ENCODE measurements around the gene BTBD9. TPM values are rescaled to one million over a fixed set of nuclear protein-coding genes. Genes with fewer than 3 reads are reported as not detected.

The BTBD9 gene
- total RNA-seq, 6 experiments from 2014 or later = 11.0 to 12.7 (median 12.5) TPM

- no peak for DNase-seq
- Mint-ChIP-seq H3K27me3 (ENCODE audit: insufficient read depth) (no peaks in the 10 kb centered on the region), H3K27ac (no peak overlapping the region), H3K36me3 (ENCODE audit: low read depth) (no peaks in the 10 kb centered on the region), H3K9me3 (no peaks in the 10 kb centered on the region), H3K4me3 (no peak overlapping the region), H3K4me1 (ENCODE audit: low read depth) (no peaks in the 10 kb centered on the region)
- TF ChIP-seq CTCF (IDR thresholded peaks at IDR 0.05) = no peak
Observed at GRCh38 chr6:38480036-38480435, 159.7 kb downstream of the BTBD9 start.

GRCh38 chr6:38479331-38479730 lies 160.4 kb downstream of the BTBD9 start:
- no peak overlapping the region for H3K27ac Mint-ChIP-seq

GRCh38 chr6:38477680-38478260 lies 162.0 kb downstream of the BTBD9 start:
- H3K4me3 Mint-ChIP-seq = no peak overlapping the region
- no peak for TF ChIP-seq CTCF (IDR thresholded peaks at IDR 0.05)
- no peaks in the 10 kb centered on the region for H3K9me3 Mint-ChIP-seq
- DNase-seq = no peak
- no peaks in the 10 kb centered on the region for H3K27me3 Mint-ChIP-seq (ENCODE audit: insufficient read depth)
- H3K4me1 Mint-ChIP-seq (ENCODE audit: low read depth) = no peaks in the 10 kb centered on the region
- peaks cover 14% of the 10 kb centered on the region; the same call in 1 of the 2 replicates for H3K36me3 Mint-ChIP-seq (ENCODE audit: low read depth)
- no peak overlapping the region for H3K27ac Mint-ChIP-seq

More at GRCh38 chr6:38479331-38479730, 160.4 kb downstream of the BTBD9 start:
- H3K4me1 Mint-ChIP-seq (ENCODE audit: low read depth) = no peaks in the 10 kb centered on the region
- no peak for DNase-seq
- no peaks in the 10 kb centered on the region for H3K9me3 Mint-ChIP-seq
- no peaks in the 10 kb centered on the region for H3K36me3 Mint-ChIP-seq (ENCODE audit: low read depth)
- H3K4me3 Mint-ChIP-seq = no peak overlapping the region
- TF ChIP-seq CTCF (IDR thresholded peaks at IDR 0.05) = no peak
- H3K27me3 Mint-ChIP-seq (ENCODE audit: insufficient read depth) = no peaks in the 10 kb centered on the region

GRCh38 chr6:38476888-38477287 lies 162.8 kb downstream of the BTBD9 start:
- no peak overlapping the region for H3K4me3 Mint-ChIP-seq
- no peak overlapping the region for H3K27ac Mint-ChIP-seq

GRCh38 chr6:38476141-38476540 lies 163.6 kb downstream of the BTBD9 start:
- H3K27me3 Mint-ChIP-seq (ENCODE audit: insufficient read depth) = no peaks in the 10 kb centered on the region
- H3K9me3 Mint-ChIP-seq = no peaks in the 10 kb centered on the region
- peaks cover 14% of the 10 kb centered on the region; the same call in 1 of the 2 replicates for H3K36me3 Mint-ChIP-seq (ENCODE audit: low read depth)
- H3K4me3 Mint-ChIP-seq = no peak overlapping the region
- DNase-seq = no peak
- TF ChIP-seq CTCF (IDR thresholded peaks at IDR 0.05) = no peak
- H3K4me1 Mint-ChIP-seq (ENCODE audit: low read depth) = no peaks in the 10 kb centered on the region
- no peak overlapping the region for H3K27ac Mint-ChIP-seq

More at GRCh38 chr6:38476888-38477287, 162.8 kb downstream of the BTBD9 start:
- no peak for DNase-seq
- Mint-ChIP-seq H3K9me3 (no peaks in the 10 kb centered on the region), H3K4me1 (ENCODE audit: low read depth) (no peaks in the 10 kb centered on the region), H3K36me3 (ENCODE audit: low read depth) (peaks cover 14% of the 10 kb centered on the region; the same call in 1 of the 2 replicates), H3K27me3 (ENCODE audit: insufficient read depth) (no peaks in the 10 kb centered on the region)
- TF ChIP-seq CTCF (IDR thresholded peaks at IDR 0.05) = no peak
